Stimulated activated CD4-positive, alpha-beta T cell treated with anti-CD3 and anti-CD28 coated beads, TNF-alpha, amount 100 ng/mL, for 48 hours (primary cell): Measurements from ENCODE around the gene RNASE9.
"Not testable (repeated sequence)": the region's sequence is repeated elsewhere in the genome, so short reads cannot be mapped to it uniquely, and the experiment has no call there.

Experiments
- DNase-seq, 3 donors: peaks; one replicate each; pipeline ENCODE4 v3.0.0-alpha.2; 2020; ENCODE audit warnings: low read depth in 3 of 3

Gene RNASE9

DNA sequence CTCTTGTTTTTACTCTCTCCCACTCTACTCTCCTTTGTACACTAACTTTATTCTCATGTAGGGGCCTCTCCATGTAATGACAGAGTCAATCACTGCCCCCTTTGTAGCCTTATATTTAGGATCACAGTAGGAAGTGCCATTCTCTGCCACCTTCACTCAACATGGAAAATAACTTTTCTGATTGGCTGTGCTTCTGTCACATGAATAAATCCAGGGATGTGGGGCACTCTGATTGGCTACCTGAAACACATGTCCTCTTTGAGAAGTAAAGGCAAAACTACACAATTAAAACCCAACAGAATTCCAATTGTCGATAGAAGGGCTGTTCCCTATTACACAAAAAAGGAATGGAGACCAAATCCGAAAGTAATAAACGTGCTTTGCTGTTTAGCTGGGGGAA, at the start of gene RNASE9:
Gene RNASE9 (minus strand): TSS at position 87 of the 400 bp plus-strand sequence.
- DNase-seq: no peak

DNA sequence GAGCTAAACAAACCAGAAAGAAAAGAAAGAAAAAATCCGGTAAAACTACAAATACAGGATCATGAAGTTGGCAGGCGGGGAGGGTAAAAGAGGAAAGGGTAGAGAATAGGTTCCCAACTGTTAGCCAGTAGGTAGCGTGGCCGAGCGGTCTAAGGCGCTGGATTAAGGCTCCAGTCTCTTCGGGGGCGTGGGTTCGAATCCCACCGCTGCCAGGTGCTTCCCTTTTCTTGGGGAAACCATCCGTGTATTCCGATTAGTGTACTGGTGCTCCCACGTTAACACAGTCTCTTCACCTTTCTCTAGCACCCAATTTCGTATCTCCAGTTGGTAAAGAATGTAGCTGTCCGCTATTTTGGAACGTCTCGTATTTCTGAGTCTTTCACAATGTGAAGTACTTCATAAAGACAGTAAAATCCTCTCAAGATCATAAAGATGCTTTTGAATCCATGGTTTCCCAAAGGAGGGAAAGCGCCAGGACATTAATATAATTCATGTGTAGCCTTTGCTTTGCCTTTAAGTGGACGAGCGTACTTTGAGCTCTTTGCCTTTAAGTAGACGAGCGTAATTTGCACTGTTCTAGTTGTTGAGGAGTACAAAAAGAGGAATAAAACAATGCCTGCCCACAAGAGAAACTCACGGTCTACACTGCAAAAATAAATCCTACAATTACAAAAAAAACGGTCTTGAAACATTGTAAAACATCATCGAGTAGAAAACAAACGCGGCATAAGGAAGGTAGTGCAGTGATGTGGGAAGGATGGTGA, 49.3 kb upstream of the RNASE9 start:
- DNase-seq: peak; percentile 57 to 73 (median 71)

DNA sequence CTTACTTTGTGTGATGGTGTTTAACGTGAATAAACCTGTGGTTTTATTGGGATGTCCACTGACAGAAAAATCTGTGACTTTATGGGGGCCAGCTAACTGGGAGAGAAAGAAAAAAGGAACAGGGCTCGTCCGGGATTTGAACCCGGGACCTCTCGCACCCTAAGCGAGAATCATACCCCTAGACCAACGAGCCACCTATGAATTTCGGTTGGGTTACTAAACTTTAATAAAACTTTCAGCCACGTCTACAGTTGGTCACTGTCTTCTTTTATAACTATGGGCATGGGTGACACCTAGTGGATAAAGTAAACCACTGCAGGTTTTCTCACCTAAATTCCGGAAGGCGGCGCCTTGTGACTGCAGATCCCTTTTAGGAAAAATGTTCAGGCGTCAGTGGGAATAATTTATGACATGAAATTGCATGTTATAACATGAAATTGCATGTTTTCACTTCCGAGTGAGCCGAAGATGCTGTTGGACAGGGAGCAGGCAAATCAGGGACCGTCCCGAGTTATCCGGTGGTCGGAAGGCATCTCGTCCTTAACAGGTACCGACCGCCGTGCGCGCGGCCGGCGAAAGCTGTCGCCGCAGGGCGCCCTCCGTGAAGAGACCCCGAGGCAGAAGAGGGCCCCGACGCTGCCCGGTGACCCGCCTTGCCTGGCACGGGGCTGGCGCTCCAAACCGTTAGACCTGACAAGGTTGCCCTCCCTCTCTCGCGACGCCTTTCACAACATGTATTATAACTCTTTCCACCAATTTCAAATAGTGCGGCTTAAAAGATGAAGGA, 48.6 kb upstream of the RNASE9 start:
- peak in 2 of 3 donors; percentile 40 to 41 for DNase-seq

DNA sequence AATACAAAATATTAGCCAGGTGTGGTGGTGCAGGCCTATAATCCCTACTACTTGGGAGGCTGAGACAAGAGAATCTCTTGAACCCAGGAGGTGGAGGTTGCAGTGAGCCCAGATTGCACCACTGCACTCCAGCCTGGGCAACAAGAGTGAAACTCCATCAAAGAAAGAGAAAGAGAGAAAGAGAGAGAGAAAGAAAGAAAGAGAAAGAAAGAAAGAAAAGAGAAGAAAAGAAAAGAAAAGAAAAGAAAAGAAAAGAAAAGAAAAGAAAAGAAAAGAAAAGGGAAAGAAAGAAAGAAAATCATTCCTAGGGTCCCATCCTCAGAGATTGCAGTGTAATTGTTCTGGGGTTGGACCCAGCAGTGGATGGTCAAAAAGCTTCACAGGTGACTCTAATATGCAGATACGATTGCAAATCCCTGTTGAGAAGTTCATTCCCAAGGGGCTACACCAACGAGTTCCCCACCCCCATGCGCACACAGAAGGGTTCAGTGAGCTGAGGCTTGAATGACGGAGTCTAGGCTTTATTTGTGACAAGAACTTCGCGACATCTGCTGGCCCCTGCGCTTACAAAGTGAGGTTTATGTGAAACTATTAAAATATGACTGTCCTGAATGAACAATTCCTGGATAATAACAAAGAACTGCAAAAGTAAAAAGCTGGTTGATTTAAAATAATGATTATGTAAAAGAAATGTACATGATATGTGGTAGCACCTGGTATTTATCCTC, 47.7 kb upstream of the RNASE9 start:
- DNase-seq: no peak

DNA sequence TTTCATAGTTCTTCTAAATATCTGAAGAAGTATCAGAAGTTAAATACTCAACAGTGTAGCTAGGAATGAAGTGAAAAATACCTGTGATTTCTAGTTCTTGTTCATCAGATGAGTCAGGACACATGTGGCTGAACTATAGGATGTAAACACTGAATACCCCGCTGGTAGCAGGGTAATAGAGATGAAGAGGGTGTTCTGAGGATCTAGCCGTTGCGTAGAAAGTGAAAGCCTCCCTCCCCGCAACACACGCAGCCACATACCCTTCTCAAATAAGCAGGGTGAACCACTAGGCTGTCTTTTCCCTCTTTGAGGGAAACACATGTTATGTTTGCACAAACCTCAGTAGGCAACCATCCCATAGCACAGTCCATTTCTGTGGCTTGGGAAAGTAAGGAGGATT, 46.8 kb upstream of the RNASE9 start:
- no peak for DNase-seq

DNA sequence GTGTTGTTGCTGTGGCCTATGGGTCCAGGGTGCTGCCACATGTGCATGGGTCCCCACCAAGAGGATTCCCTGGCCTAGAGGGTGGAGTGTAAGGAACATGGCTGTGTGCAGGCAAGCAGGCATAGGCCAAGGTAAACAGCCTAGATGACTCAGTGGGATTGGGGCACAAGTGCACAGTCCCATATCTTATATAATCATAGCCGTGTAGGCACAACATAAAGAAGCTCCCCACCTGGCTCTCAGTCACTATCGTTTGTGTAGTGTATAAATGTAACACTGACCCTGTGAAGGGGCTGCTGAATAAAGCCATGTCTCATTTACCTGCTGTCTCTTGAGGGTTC, 46.0 kb upstream of the RNASE9 start:
- DNase-seq: no peak

DNA sequence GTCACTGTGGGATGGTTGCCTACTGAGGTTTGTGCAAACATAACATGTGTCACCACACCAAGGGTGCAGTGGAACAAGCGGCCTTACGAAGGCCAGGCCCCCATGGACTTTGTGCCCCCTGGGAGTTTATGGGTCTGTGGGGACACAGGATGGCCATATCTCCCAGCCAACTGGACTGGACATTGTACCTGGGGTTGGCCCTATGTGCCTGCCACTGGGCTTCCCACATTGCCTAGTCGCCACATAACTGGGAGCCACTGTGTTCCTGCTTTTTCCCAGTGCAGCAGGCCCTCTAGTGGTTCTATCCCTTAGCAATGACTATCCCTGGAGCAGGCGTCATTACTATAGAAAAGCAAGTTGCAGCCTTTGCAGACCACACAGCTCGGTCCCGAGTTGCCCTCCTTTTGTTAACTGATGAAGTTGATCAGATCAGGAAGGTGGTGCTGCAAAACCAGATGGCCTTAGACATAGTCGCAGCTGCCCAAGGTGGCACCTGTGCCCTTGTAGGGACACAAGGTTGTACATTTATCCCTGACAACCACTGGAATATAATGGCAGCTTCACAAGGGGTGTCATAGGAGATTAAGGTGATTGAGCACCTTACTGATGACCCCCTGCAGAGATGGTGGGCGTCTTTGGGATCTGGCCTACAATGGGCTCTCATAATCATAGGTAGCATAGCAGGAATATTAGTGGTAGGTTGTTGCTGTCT, 45.5 kb upstream of the RNASE9 start:
- DNase-seq: no peak

DNA sequence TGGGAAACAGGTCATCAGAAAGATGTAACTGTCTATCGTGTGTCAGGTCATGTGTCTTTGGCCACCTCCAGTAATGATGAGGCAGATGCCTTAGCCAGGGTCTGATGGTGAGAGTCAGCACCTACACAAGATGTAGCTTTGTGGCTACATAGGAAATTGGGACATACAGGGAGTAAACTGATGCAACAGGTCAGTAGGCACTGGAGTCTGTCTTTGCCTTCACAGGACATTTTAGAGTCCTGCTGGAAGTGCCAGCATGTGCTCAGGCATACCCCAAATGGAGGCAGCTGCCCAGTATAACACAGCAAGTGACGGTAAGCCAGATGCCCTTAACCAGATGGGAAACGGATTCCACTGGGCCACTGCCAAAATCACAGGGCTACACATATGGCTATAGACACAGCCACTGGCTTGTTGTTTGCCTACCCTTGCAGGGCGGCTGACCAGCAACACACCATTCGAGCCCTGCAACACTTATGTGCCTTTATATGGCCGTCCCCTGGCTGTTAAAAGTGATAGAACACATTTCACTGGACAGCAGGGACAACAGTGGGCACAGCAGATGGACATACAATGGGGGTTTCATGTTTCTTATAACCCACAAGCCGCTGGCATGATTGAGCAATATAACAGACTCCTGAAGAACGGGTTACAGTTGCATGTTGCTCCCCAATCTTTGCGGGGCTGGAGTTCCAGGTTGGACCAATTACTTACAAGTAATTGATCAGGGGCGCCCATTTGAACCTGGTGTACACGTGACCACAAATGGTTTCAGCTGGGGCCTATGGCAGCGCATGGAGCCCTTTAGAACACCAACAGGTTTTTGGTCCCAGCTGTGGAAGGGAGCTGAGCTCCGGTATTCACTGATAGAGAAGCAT, 43.2 kb upstream of the RNASE9 start:
- DNase-seq: no peak

DNA sequence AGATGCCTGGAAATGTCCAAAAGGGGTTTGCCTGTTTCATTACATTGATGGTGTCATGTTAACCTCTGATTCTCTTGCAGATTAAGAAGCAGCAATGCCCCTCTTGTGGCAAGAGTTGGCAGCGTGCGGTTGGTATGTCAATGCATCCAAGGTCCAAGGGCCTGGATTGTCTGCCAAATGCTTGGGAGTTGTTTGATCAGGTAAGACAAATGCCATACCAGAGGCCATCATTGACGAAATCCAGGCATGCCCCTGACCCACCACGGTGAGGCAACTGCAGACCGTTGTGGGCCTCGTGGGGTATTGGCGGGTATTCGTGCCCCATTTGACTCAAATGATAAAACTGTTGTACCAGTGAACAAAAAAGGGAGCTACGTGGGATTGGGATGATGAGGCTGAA, 41.7 kb upstream of the RNASE9 start:
- no peak for DNase-seq

DNA sequence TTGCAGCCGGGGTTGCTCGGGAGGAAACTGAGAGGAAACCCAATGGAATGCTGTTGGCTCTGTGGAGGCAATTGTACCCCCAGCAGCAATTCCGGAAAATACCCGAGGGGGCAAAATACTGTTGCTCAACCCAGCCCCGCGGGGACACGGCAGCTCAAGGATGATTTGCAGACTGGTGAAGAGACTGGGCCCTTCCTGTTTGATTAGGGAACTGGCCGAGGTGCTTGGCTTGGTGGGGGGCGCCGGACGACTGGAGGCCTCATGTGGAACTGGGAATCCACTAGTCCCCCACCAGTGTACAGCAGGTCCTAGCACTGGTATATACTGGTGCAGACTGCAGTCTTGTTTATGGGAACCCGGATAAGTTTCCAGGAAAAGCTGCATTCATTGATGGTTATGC, 40.7 kb upstream of the RNASE9 start:
- DNase-seq: no peak

DNA sequence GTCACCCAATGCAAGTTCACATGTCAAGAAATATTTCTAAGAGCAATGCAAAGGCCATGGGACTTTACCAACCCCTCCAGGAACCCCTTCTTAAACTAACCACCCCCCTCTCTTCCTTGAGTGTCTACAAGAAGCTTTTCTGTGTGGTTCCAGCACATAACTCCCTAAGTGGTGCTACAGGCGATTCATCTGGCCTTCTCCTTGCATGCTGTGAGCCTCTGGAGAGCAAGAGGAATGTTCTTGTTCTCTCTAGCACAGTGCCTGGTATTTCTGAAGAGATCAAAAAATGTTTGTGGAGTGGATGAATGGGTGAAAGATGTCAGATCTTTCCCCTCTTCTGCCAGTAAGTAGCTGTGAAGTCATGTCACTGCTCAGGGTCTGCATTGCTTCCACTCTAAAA, 36.3 kb upstream of the RNASE9 start:
- DNase-seq: no peak

DNA sequence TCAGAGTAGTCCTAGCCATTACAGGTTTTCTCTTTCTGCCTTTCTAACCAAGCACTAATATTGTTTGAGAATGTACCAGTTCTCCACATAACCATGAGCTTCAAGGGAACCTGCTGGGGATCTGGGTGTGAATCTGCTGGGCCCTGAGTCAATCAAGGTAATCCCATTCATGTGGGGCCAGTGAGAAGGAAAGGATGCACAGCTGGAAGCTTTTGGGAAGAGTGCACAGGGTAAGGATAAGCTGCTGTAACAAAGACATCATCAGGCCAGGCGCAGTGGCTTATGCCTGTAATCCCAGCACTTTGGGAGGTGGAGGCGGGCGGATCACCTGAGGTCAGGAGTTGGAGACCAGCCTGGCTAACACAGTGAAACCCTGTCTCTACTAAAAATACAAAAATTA, 34.9 kb upstream of the RNASE9 start:
- not testable (repeated sequence) for DNase-seq

DNA sequence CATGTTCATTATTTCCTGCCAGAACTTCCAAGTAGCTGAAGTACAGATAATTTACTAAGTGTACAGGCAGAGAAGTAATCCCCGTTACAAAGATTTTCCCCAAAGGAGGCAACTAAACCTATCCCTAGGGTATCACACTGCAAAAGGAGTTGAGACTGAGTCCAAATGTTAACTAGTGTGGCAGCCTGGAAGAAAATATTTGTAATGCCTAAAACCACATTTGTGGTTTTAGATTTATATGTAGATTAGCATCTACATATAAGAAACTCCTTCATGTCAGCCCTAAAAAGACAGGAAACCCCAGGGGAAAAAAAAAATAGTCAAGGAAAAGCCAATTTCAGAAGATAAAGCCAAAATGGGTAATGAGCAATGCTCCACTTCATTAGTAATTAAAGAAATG, 31.7 kb upstream of the RNASE9 start:
- DNase-seq: no peak

DNA sequence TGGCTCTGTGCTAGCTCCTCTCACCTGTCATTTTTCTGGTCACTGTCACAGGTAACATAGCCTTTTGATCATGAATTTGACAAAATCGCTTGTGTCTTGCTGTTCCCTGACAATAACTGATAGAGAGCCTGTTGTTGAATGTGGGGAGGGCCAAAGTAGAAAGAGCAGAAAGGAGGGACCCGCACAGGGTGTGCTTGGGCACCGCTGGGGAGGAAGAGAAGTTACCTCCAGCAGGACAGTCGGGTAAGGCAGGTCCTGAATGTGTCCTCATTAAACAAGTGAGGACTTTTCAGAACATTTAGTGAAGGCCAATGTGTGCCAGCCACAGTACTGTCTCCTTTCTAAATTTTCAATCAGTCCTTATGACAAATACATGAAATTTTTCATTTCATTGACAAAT, 30.4 kb upstream of the RNASE9 start, which contains the start of gene RNASE12:
Gene RNASE12 (minus strand): TSS at position 142 of the 400 bp plus-strand sequence. CDS start 653 bp downstream, outside the sequence.
- DNase-seq: no peak

DNA sequence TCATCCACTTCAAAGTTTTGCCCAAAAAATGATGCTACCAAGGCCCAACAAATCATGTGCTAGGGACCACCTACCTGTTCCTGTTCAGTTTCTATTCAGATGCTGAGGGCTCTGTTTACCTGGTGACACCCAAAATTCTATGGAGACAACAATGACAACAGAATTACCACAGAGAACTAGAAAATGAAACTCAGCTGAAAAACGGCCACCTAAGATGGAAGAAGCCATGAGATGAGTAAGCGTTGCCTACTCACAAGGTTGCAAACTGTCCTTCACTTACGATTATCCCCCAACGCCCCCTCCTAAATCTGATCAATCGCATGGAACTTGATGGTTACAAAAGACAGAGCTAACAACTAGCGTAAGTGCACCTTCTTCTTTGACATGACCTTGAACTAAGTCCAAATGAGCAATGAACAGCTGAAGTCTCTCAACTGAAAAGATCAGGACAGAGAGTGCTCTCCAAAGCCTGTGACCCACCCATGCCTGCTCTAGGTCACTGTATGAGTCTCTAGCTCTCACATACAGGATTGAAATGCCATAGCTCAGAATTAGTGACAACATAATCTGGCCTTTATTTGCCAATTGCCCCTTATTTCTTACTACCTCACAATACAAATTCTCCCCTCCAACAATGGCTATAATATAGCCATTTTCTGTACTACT, 26.8 kb upstream of the RNASE9 start, which contains the start of gene RNASE11:
Gene RNASE11 (minus strand): TSS at position 513 of the 666 bp plus-strand sequence.
- DNase-seq: no peak

DNA sequence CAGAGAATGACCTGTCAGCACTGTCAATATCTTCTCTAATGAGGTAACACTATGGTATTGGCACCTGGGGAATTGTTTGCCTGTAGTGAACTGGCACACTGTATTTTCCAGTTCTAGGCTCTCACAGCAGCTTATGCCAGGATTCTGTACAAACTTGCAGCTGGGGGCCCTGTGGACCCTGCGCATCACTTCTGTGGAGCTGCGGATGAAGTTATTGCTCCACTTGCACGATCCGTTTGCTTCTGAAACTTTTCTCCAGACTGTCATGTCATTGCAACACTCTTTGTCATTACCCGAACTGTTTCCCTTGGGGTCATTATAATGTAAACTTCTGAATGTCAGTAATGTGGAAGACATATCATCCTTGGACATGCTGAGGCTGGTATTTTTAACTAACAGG, 23.1 kb upstream of the RNASE9 start:
- no peak for DNase-seq

DNA sequence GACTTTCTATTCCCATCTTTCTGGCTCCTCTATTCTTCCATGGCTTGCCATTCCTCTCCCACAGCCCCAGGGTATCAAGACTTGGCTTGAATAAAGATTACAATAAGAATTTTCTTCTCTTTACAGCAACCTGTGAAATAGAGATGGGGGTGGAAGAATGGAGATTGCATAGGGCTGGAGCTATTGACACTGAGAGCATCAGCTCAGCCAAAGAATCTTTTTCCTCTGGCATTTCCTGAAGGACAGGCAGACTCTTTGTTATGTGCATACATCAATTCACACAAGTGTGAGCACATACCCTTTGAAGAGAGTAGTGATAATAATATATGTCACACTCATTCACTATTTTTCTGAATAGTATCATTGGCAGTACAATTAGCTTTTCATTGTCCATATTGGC, 22.3 kb upstream of the RNASE9 start:
- DNase-seq: no peak

DNA sequence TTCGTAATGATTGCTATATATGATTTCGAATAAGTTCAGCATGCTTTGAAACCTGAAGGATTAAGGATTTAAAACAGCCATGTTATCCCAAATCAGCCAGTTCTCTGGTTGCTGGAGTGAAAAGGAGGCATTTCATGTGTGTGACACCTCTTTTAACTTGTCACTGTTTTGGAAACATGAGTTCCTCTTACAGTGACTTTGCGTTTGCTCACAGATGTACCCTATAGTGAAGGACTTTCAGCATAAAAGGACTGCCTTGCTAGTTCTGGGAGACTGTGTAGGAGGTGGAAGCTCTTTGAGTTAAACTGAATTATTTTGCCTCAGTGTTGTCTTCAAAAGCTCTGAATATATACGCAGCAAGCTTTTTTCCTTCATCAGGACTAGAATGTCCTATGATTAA, 19.4 kb upstream of the RNASE9 start:
- DNase-seq: no peak

DNA sequence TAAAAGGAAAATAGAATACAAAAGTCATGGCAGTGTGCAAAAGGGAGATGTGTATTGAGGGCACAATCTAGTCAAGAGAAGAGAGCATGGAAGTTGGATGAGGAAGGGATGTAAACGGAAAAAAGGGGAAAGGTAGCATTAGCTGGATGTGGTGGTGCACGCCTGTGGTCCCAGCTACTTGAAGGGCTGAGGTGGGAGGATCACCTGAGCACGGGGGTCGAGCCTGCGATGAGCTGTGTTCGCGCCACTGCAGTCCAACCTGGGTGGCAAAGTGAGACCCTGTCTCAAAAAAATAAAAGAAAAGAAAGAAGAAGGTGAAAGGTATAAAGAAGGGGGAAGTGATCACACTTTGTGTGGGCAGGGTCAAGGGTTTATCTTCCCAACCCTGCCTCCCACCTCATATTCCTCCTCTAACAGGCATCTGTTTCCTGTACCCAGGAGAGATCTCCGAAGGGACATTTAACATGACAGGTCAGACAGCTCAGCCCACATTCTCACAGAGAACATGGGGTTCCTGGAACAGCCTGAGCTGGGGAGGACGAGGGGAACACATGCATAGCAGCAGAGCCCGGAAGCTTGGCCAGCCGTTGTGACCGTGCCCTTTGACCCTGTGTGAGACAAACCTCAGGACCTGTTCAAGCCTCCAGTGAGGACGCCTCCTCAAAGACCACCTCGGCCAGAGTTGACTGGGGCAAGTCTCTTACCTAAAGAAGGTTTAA, 18.1 kb upstream of the RNASE9 start:
- no peak for DNase-seq

DNA sequence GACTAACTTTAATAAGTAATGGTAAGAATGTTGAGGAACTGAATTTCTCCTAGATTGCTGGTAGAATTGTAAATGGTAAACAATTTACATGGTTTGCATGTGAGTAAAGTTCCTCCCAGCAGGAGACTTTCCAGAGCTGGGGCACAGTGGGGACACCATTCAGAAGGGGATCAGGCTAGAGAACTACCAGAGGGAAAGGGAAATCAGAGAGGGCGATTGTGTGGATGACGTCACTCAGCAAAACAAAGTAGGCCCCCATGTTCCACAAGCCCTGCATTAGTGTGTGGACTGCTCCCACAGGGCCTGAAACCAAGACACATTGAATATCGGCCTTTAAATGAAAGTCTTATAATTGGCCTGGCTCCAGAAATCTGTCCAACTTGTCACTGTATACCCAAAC, 17.5 kb upstream of the RNASE9 start:
- no peak for DNase-seq
